GM12891 (cell line): ENCODE results near the gene ANKMY1.

Experiments
- DNase-seq: peaks from one replicate; pipeline ENCODE4 v3.0.0; 2011; ENCODE audit warnings: low spot score; ENCODE audit not compliant: insufficient read length
- FAIRE-seq: peaks from 2 replicates; lab custom pipeline; 2011; peaks lifted over from hg19 to GRCh38; lab: Jason Lieb, UNC
- PAX5 ChIP-seq: IDR thresholded peaks from 2 replicates; pipeline ENCODE4 v1.6.1; 2011; ENCODE audit warnings: low read length, moderate library complexity, mild to moderate bottlenecking; ENCODE audit not compliant: insufficient read depth, severe bottlenecking
- POLR2A ChIP-seq: IDR thresholded peaks from 2 replicates; pipeline ENCODE4 v1.6.1; 2011; ENCODE audit warnings: low read depth, low read length, control low read depth
- POLR2AphosphoS5 ChIP-seq: IDR thresholded peaks from 2 replicates; pipeline ENCODE4 v1.6.1; 2011; ENCODE audit warnings: low read depth, low read length, control low read depth
- POU2F2 ChIP-seq: IDR thresholded peaks from 2 replicates; pipeline ENCODE4 v1.6.1; 2011; ENCODE audit warnings: low read depth, mild to moderate bottlenecking, control low read depth, low read length, moderate library complexity
- SPI1 ChIP-seq: IDR thresholded peaks from 2 replicates; pipeline ENCODE4 v1.6.1; 2011; ENCODE audit warnings: low read depth, low read length, control low read depth
- TAF1 ChIP-seq: IDR thresholded peaks from 2 replicates; pipeline ENCODE4 v1.6.1; 2011; ENCODE audit warnings: low read depth, low read length, control low read depth

Gene ANKMY1

DNA sequence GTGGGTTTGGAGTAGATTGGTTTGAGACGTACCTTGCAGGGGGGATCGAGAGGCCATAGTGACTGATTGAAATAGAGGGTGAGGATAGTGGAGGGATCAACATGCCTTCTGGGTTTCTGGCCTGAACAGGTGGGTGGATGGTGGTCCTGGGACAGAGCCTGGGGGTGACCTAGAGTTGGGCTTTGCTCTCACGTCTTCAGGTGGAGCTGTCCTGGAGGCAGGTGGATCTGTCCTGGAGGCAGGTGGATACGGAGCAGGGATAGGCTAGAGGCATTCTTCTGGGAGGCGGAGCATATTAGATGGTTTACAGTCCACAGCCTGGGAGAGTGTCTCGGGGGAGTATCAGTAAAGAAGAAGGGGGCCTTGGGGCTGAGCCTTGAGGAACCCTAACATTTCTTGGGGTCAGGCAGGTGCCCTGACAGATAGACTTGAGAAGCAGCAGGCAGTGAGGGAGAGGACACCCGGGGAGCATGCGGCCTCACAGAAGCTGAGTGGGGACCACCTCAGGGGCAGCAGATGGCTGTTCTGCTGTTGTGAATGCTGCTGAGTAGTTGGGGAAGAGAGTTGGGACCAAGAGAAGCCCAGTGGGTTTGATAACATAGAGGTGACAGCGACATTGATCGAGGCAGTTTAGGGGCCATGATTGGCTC is 30.3 kb upstream of the ANKMY1 start:
- no peak for DNase-seq
- peak; percentile 65 for FAIRE-seq
- no peak for TF ChIP-seq TAF1
- TF ChIP-seq PAX5, result no peak
- TF ChIP-seq POU2F2, result no peak
- TF ChIP-seq POLR2AphosphoS5, result no peak
- TF ChIP-seq POLR2A, result no peak
- no peak for TF ChIP-seq SPI1

DNA sequence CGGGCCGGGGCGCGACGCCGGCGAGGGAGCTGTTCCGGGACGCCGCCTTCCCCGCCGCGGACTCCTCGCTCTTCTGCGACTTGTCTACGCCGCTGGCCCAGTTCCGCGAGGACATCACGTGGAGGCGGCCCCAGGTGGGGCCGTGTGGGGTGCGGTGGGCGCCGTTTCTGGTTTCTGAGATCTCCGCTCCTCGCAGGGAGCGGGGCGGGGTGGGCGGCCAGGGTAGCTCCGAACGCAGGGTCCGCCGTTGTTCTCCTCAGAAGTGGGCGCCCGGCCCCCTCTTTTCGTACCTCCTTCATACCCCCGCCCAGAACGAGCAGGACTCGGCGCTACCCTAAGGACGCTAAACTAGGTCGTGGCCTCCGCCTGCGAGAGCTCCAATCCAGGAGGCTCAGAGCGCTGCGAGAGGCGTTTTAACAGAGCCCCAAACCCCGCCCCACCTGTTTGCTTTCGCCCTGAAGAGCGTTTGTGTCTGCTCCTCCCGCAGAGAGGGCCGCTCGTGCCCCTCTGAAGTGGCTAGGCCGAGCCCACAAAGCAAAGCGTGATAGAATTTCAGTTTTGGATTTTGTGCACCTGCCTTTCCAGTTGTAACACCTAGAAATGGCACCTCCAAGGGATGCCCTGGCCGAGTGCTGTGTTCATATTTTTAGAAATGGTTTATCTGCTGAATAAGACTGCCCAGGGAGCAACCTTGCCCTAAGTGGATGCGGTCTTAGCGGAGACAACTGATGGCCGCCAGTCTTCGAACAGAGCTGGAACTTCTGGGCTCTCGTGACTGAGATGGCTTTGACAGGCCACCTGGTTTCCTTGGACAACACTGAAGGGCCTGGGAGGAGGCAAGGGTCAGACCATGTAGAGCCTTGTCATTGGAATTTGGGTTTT is 29.4 kb upstream of the ANKMY1 start:
- DNase-seq (no peak), FAIRE-seq (peak; percentile 87)
- TF ChIP-seq PAX5 (no peak), SPI1 (no peak), POU2F2 (no peak), POLR2AphosphoS5 (no peak), POLR2A (no peak), TAF1 (no peak)

- TF ChIP-seq PAX5, result peak; percentile 51
- TF ChIP-seq SPI1, result peak; percentile 87
- TF ChIP-seq POLR2A, result peak; percentile 91
- TF ChIP-seq POU2F2, result peak; percentile 87
- TF ChIP-seq POLR2AphosphoS5, result peak; percentile 93
- TF ChIP-seq TAF1, result peak; percentile 85
- FAIRE-seq, result peak; percentile 99
- DNase-seq, result peak; percentile 97
These were observed 28.6 kb upstream of the ANKMY1 start, which contains the start of gene CAPN10 for GRCh38 chr2:240586198-240586918. CAPN10 (plus strand) TSS chr2:240586734; CDS start chr2:240586912, 178 bp downstream.

- no peak for DNase-seq
- TF ChIP-seq TAF1, result no peak
- no peak for TF ChIP-seq POLR2A
- no peak for TF ChIP-seq POLR2AphosphoS5
- no peak for TF ChIP-seq POU2F2
- TF ChIP-seq PAX5, result no peak
- no peak for TF ChIP-seq SPI1
- peak; percentile 9 for FAIRE-seq
These were observed 28.0 kb upstream of the ANKMY1 start for GRCh38 chr2:240585681-240586197.

GRCh38 chr2:240585101-240585500 is 27.3 kb upstream of the ANKMY1 start:
- peak; percentile 84 for FAIRE-seq
- DNase-seq, result no peak
- TF ChIP-seq PAX5 (no peak), POLR2A (peak; percentile 10; the same call in 1 of the 2 replicates), TAF1 (no peak)

GRCh38 chr2:240584486-240585031 is 26.8 kb upstream of the ANKMY1 start:
- peak; percentile 99 for FAIRE-seq
- DNase-seq, result no peak
- TF ChIP-seq POLR2AphosphoS5 (peak; percentile 27; the same call in 1 of the 2 replicates), POLR2A (peak; percentile 54; the same call in 1 of the 2 replicates), TAF1 (peak; percentile 35; the same call in 1 of the 2 replicates), SPI1 (peak; percentile 66), POU2F2 (peak; percentile 99), PAX5 (no peak)

DNA sequence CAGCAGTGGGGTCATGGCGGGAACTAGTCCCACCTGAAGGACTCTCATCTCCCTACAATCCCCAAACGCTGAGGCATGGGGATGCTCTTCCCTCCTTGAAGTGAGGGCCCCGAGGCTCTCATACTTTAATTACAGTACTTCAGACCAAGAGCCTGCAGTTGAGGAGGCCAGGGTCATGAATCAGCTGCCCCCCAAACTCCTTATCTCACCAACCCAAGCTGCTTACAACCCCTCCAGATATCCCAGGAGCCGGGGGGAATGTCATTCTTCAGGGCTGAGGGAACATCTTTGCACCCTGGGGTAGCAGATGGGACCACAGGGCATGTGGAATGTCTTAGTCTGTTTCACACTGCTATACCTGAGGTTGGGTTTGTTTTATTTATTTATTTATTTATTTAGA is 26.0 kb upstream of the ANKMY1 start:
- FAIRE-seq (no peak), DNase-seq (no peak)
- TF ChIP-seq POU2F2 (no peak), SPI1 (no peak), POLR2A (no peak), PAX5 (no peak), TAF1 (no peak), POLR2AphosphoS5 (no peak)

DNA sequence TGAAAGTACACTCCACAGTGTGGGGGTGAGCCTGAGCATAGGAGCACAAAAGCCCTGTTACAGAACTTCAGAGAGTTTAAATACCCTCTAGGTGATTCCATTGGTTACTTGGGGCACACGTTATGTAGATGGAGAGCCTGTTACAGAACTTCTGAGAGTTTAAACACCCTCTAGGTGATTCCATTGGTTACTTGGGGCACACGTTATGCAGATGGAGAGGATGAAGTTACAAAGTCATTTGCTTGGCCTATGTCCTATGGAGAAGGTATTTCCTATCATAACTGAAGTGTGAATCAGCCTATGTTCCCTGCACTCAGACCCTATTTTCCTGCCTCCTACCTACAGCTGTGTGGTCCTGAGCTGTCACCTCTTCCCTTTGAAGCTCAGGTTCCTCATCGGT is 25.0 kb upstream of the ANKMY1 start:
- FAIRE-seq (no peak), DNase-seq (no peak)
- TF ChIP-seq POLR2A (peak; percentile 24; the same call in 1 of the 2 replicates), TAF1 (no peak)

GRCh38 chr2:240581811-240582210 is 24.0 kb upstream of the ANKMY1 start:
- DNase-seq, result no peak
- no peak for TF ChIP-seq POU2F2
- TF ChIP-seq SPI1, result no peak
- no peak for FAIRE-seq
